Measurements from ENCODE around the gene CEP97. TPM values are rescaled to one million over a fixed set of nuclear protein-coding genes. Genes with fewer than 3 reads are reported as not detected.
A peak's percentile ranks its signal among the peaks of the same experiment; 100 is the strongest.

Gene CEP97
- polyA plus RNA-seq, 1 donor (not counting 4 experiments of a cell fraction or from before 2014, with no cell fraction given): 3.6 TPM

- TF ChIP-seq CTCF (optimal IDR thresholded peaks at IDR 0.05 in 1 of 3, IDR thresholded peaks at IDR 0.05 in 1 of 3, conservative IDR thresholded peaks at IDR 0.05 in 1 of 3; ENCODE audit: extremely low read depth in 1 of 3, insufficient read depth in 2 of 3, low read length in 3 of 3): no peak
- no peak for TF ChIP-seq EZH2 (IDR thresholded peaks at IDR 0.05; ENCODE audit: low read length)
- dilution Hi-C loops (cut with MboI; ENCODE audit: extremely low pct_ligation_motif_present, low sequenced_read_pairs): no loop called here
- peak overlapping the region; percentile 90 for H3K4me2 ChIP-seq (ENCODE audit: control insufficient read depth, extremely low read depth, insufficient read depth, low read depth, low read length)
- H3K4me1 ChIP-seq (ENCODE audit: control insufficient read depth, extremely low read depth, insufficient read depth, low read length): peaks cover 19% of the 10 kb centered on the region
- no peaks in the 10 kb centered on the region for H3K27me3 ChIP-seq (ENCODE audit: control insufficient read depth, extremely low read depth, insufficient read depth, low read length)
- peaks cover 6% of the 10 kb centered on the region for H3K79me2 ChIP-seq (ENCODE audit: control insufficient read depth, insufficient read depth, low read length)
- H3K4me3 ChIP-seq (ENCODE audit: control insufficient read depth in 2 of 3, extremely low read depth in 1 of 3, insufficient read depth in 2 of 3, low read depth in 1 of 3, low read length in 3 of 3): peak overlapping the region; percentile 82 to 84 (median 83)
- H3K9ac ChIP-seq (ENCODE audit: control insufficient read depth, extremely low read depth, insufficient read depth, low read length): peak overlapping the region; percentile 69
- H3K27ac ChIP-seq (ENCODE audit: control insufficient read depth, insufficient read depth, low read length): no peak overlapping the region
- DNase-seq (ENCODE audit: low read depth, low spot score) (no peak), FAIRE-seq (no peak)
- H3K9me1 ChIP-seq (ENCODE audit: control insufficient read depth, extremely low read depth, insufficient read depth, low read length): no peaks in the 10 kb centered on the region
- peak overlapping the region; percentile 99 for H2AFZ ChIP-seq (ENCODE audit: control insufficient read depth, low read length)
- no peaks in the 10 kb centered on the region for H4K20me1 ChIP-seq (ENCODE audit: control insufficient read depth, extremely low read depth, insufficient read depth, low read length)
- no peaks in the 10 kb centered on the region for H3K9me3 ChIP-seq (ENCODE audit: control insufficient read depth, low read depth, low read length)
- H3K36me3 ChIP-seq (ENCODE audit: control insufficient read depth in 2 of 2, extremely low read depth in 1 of 2, insufficient read depth in 2 of 2, low read length in 2 of 2): peaks cover 0 to 2% of the 10 kb centered on the region in 2 experiments
These were observed 54.1 kb downstream of the CEP97 start for GRCh38 chr3:101778385-101779046.

GRCh38 chr3:101779047-101779821 is 54.8 kb downstream of the CEP97 start, which contains the start of gene NXPE3:
Gene NXPE3 (plus strand): TSS chr3:101779211. CDS start chr3:101785597, 6,386 bp downstream.
- no peaks in the 10 kb centered on the region for H3K9me1 ChIP-seq (ENCODE audit: control insufficient read depth, extremely low read depth, insufficient read depth, low read length)
- TF ChIP-seq CTCF (optimal IDR thresholded peaks at IDR 0.05 in 1 of 3, IDR thresholded peaks at IDR 0.05 in 1 of 3, conservative IDR thresholded peaks at IDR 0.05 in 1 of 3; ENCODE audit: extremely low read depth in 1 of 3, insufficient read depth in 2 of 3, low read length in 3 of 3) (no peak), EZH2 (IDR thresholded peaks at IDR 0.05; ENCODE audit: low read length) (no peak)
- dilution Hi-C loops (cut with MboI; ENCODE audit: extremely low pct_ligation_motif_present, low sequenced_read_pairs): no loop called here
- peak within 1 kb of the TSS; percentile 69 for H3K9ac ChIP-seq (ENCODE audit: control insufficient read depth, extremely low read depth, insufficient read depth, low read length)
- H3K4me3 ChIP-seq (ENCODE audit: control insufficient read depth in 2 of 3, extremely low read depth in 1 of 3, insufficient read depth in 2 of 3, low read depth in 1 of 3, low read length in 3 of 3): peak within 1 kb of the TSS; percentile 82 to 84 (median 83)
- peaks cover 19% of the 10 kb centered on the region for H3K4me1 ChIP-seq (ENCODE audit: control insufficient read depth, extremely low read depth, insufficient read depth, low read length)
- H3K9me3 ChIP-seq (ENCODE audit: control insufficient read depth, low read depth, low read length): no peaks in the 10 kb centered on the region
- peak within 1 kb of the TSS; percentile 90 for H3K4me2 ChIP-seq (ENCODE audit: control insufficient read depth, extremely low read depth, insufficient read depth, low read depth, low read length)
- peaks cover 6% of the 10 kb centered on the region for H3K79me2 ChIP-seq (ENCODE audit: control insufficient read depth, insufficient read depth, low read length)
- no peak for FAIRE-seq
- peaks cover 0 to 2% of the 10 kb centered on the region in 2 experiments for H3K36me3 ChIP-seq (ENCODE audit: control insufficient read depth in 2 of 2, extremely low read depth in 1 of 2, insufficient read depth in 2 of 2, low read length in 2 of 2)
- peak within 1 kb of the TSS; percentile 99 for H2AFZ ChIP-seq (ENCODE audit: control insufficient read depth, low read length)
- DNase-seq (ENCODE audit: low read depth, low spot score): no peak
- no peaks in the 10 kb centered on the region for H4K20me1 ChIP-seq (ENCODE audit: control insufficient read depth, extremely low read depth, insufficient read depth, low read length)
- H3K27ac ChIP-seq (ENCODE audit: control insufficient read depth, insufficient read depth, low read length): peak within 1 kb of the TSS; percentile 49
- no peaks in the 10 kb centered on the region for H3K27me3 ChIP-seq (ENCODE audit: control insufficient read depth, extremely low read depth, insufficient read depth, low read length)

Measured in keratinocyte (primary cell).